Erythroblast (primary cell): ENCODE measurements around the gene FER.

Experiments
- DNase-seq, 2 experiments: peaks; one replicate each; lab custom pipeline; 2025; lab: John Stamatoyannopoulos, UW
- GATA1 ChIP-seq: IDR thresholded peaks from 2 replicates; pipeline ENCODE4 v1.6.1; 2011; ENCODE audit warnings: low read depth, mild to moderate bottlenecking, control low read depth, low read length, moderate library complexity
- POLR2A ChIP-seq: IDR thresholded peaks from 2 replicates; pipeline ENCODE4 v1.6.1; 2011; ENCODE audit warnings: mild to moderate bottlenecking, low read length

Gene FER

GRCh38 chr5:109192027-109192426 lies 444.3 kb downstream of the FER start:
- no peak for DNase-seq
- TF ChIP-seq GATA1, result no peak
- TF ChIP-seq POLR2A, result no peak

- DNase-seq, result no peak
- no peak for TF ChIP-seq GATA1
- TF ChIP-seq POLR2A, result no peak
Observed at GRCh38 chr5:109192555-109193281, 445.0 kb downstream of the FER start.

GRCh38 chr5:109195667-109196066 lies 448.0 kb downstream of the FER start:
- no peak for TF ChIP-seq GATA1
- no peak for TF ChIP-seq POLR2A
- DNase-seq, result no peak

GRCh38 chr5:109196087-109196822 lies 448.6 kb downstream of the FER start:
- DNase-seq, result no peak
- TF ChIP-seq POLR2A (no peak), GATA1 (no peak)

- DNase-seq, result no peak
- no peak for TF ChIP-seq GATA1
- TF ChIP-seq POLR2A, result no peak
Observed at GRCh38 chr5:109196823-109197160, 449.1 kb downstream of the FER start.

GRCh38 chr5:109199289-109199688 lies 451.6 kb downstream of the FER start:
- DNase-seq, result no peak

GRCh38 chr5:109199799-109200620 lies 452.3 kb downstream of the FER start:
- TF ChIP-seq GATA1 (no peak), POLR2A (no peak)
- DNase-seq, result no peak

More at GRCh38 chr5:109199289-109199688, 451.6 kb downstream of the FER start:
- TF ChIP-seq POLR2A (no peak), GATA1 (no peak)

- no peak for DNase-seq
- TF ChIP-seq POLR2A (no peak), GATA1 (no peak)
Observed at GRCh38 chr5:109215040-109215439, 467.3 kb downstream of the FER start.

GRCh38 chr5:109218818-109219217 lies 471.1 kb downstream of the FER start:
- no peak for DNase-seq
- TF ChIP-seq POLR2A (no peak), GATA1 (no peak)

- no peak for TF ChIP-seq GATA1
- TF ChIP-seq POLR2A, result no peak
- no peak for DNase-seq
Observed at GRCh38 chr5:109223531-109223930, 475.8 kb downstream of the FER start.

GRCh38 chr5:109224276-109224882 lies 476.7 kb downstream of the FER start:
- TF ChIP-seq POLR2A, result no peak
- TF ChIP-seq GATA1, result no peak

GRCh38 chr5:109225716-109226625 lies 478.3 kb downstream of the FER start:
- TF ChIP-seq POLR2A, result no peak
- no peak for TF ChIP-seq GATA1
- DNase-seq, result no peak

More at GRCh38 chr5:109224276-109224882, 476.7 kb downstream of the FER start:
- DNase-seq, result no peak

GRCh38 chr5:109230369-109230768 lies 482.7 kb downstream of the FER start:
- TF ChIP-seq POLR2A (no peak), GATA1 (no peak)
- no peak for DNase-seq
